D721Med (cell line): ENCODE measurements around the gene PPP1R37.

Source experiments
- DNase-seq: peaks from one replicate; pipeline ENCODE4 v3.0.0; 2011; ENCODE audit warnings: low spot score; ENCODE audit not compliant: insufficient read length
- FAIRE-seq: peaks from 2 replicates; lab custom pipeline; 2011; peaks lifted over from hg19 to GRCh38; lab: Jason Lieb, UNC
- TF ChIP-seq, protein P1 (sequence below): IDR thresholded peaks from 2 replicates; pipeline ENCODE4 v1.5.1; 2012; ENCODE audit warnings: mild to moderate bottlenecking, control low read depth; ENCODE audit not compliant: insufficient read depth; ENCODE audit errors: missing control alignments

The PPP1R37 gene

DNA sequence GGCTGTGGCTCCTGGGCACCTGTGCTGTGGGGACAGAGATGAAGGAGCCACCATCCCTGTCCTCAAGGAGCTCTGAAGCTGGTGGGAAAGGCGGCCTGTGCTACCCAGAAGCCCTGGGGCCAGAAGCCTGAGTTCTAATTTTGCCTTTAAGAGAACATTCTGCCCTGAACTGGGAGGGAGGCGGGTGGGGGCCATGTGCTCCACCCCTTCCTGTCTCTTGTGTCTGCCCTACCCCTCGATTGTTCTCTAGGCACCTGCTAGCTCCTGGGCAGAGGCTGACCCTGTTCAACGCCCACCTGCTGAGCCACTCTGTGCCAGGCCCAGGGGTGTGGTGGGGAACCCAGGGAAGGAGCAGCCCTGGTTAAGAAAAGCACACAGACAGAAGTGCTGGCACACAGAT is 79.2 kb downstream of the PPP1R37 start:
- FAIRE-seq (no peak), DNase-seq (no peak)
- TF ChIP-seq, protein P1, sequence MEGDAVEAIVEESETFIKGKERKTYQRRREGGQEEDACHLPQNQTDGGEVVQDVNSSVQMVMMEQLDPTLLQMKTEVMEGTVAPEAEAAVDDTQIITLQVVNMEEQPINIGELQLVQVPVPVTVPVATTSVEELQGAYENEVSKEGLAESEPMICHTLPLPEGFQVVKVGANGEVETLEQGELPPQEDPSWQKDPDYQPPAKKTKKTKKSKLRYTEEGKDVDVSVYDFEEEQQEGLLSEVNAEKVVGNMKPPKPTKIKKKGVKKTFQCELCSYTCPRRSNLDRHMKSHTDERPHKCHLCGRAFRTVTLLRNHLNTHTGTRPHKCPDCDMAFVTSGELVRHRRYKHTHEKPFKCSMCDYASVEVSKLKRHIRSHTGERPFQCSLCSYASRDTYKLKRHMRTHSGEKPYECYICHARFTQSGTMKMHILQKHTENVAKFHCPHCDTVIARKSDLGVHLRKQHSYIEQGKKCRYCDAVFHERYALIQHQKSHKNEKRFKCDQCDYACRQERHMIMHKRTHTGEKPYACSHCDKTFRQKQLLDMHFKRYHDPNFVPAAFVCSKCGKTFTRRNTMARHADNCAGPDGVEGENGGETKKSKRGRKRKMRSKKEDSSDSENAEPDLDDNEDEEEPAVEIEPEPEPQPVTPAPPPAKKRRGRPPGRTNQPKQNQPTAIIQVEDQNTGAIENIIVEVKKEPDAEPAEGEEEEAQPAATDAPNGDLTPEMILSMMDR, result no peak

DNA sequence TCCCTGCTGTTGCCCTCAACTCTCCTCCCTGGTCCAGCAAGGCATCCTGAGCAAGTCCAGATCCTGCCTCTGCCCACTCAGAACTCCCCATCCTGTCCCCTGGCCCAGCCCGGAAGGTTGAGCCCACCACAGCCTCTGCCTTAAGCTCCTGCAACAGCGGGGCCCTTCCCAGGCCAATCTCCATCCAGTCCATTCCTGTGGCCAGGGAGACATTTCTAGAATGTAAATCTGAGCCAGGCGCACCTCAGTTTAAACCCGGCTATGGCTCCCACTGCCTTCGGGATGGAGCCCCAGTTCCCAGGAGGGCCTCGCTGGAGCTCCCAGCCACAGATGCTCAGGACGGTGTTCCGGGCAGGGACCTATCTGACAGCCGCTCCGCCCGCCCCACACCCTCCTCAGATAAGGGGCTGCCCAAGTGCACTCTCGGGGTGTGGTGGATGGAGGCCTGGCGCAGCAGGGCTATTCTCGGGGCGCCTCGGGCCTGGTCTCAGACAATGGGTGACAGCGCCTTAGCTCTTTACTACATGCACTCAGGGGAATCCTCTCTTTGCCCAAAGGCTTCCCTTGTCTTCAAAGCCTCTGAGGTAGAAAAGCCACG is 79.7 kb downstream of the PPP1R37 start:
- FAIRE-seq (no peak), DNase-seq (no peak)
- TF ChIP-seq, protein P1, result no peak

DNA sequence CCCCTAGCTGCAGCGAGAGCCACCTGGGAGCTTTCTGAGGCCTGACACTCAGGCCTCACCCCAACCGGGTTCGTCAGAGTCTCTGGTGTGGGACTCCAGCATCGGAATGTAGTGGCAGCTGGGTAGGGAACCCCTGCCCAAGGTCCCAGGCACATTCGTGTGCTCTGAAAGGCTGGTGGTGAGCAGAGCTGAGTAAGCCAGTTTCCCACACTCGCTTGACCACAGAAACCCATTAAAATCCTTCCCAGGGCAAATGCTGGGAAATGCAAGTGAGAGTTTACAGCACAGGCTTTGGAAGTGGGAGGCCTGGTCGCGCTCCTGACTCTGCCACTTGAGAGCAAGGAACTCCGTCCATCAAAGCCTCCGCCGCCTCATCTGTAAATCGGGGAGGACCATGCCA is 80.8 kb downstream of the PPP1R37 start:
- DNase-seq (no peak), FAIRE-seq (no peak)
- TF ChIP-seq, protein P1, result no peak

DNA sequence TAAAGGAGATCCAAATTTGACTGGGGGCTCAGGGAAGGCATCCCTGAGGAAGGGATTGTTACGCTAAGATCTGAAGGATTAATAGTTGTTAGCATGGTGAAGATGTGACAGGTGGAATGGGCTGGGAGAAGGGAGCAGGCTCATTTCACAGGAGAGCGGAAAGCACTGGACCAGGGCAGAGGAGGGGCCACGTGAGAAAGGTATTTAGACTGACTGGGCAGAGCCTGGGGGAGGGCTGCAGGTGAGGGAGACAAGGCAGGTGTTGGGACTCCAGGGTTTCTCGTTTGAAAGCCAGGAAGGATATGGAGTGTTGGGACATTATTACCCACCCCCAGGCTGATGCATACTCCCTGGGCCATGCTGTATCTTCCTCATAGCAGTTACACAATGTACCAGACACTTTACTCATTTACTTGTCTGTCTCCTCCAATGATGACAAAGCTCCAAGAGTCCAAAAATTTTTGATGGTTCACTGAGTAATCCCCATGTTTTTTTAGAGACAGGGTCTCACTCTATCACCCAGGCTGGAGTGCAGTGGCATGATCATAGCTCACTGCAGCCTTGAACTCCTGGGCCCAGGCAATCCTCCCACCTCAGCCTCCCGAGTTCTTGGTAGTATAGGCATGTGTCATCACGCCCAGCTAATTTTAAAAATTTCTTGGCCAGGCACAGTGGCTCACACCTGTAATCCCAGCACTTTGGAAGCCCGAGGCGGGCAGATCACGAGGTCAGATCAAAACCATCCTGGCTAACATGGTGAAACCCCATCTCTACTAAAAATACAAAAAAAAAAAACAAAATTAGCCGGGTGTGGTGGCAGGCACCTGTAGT is 82.8 kb downstream of the PPP1R37 start:
- DNase-seq (no peak), FAIRE-seq (no peak)
- TF ChIP-seq, protein P1, result no peak

DNA sequence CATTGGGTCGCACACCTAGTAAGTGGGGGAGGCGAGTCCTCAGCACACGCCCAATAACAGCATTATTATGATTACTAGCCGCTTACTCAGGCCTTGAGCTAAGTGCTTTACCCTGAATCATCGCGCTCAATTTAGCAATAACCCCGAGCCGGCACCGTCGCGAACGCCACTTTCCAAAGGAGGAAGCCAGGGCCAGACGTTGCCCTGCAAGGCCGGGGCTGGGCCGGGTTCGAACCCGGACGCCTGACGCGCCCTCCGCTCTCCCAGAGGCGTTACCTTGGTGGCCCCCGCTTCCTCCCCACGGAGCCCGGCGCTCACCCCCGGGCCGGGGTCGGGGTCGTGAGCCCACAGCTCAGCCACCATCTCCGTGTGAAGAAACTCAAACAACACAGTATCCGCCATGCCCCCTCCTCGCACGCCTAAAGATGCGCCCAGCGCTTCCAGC is 84.9 kb downstream of the PPP1R37 start, which contains the start of gene TRAPPC6A:
Gene TRAPPC6A, minus strand, starts transcription at position 421 of the 445 bp plus-strand sequence. Its CDS starts 19 bp downstream, at position 402.
- FAIRE-seq (no peak), DNase-seq (no peak)
- TF ChIP-seq, protein P1, result no peak

DNA sequence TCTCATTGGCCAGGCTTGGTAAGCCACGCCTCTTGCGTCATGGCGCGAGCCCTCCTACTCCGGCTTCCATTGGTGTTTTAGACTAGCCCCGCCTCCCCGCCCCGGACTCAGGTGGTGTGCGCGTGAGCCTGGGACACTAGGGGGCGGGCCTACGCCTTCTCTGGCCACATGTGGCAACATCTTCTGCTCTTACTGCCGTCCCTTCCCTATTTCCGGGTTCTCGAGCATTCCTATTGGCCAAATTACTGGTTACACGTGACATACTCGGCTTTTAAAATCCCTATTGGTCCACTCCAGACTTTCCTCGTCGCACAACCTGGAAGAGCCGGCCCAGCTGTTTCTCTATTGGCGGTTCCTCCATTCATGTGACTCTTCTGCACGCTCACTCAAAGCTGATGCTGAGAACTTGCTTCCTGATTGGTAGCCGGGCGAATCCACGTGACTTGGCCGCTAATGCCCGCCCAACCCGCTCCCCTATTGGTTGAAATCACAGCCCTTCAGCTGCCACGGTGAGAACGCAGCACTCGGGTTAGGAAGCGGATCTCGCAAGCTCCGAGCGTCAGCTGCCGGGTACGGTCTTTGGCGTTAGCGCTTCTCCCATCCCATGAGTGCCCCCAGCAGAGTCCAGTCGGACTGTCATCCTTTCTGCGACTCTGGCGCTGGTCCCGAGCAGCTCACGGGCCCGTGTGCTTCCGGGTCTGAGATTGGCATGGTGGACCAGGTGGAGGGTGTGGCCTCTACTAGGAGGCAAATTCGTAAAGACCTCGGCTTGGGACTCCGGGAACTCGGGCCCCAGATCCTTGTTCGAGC is 85.5 kb downstream of the PPP1R37 start, which contains the start of gene BLOC1S3:
Gene BLOC1S3, plus strand, starts transcription at position 523 of the 810 bp plus-strand sequence. CDS start 513 bp downstream, outside the sequence.
- TF ChIP-seq, protein P1, result peak; percentile 34
- peak; percentile 96 for DNase-seq
- no peak for FAIRE-seq
